KBM-7 (cell line): ENCODE measurements around the gene PNPLA7.
"Not testable (repeated sequence)": the region's sequence is repeated elsewhere in the genome, so short reads cannot be mapped to it uniquely, and the experiment has no call there.

ENCODE experiments used
- DNase-seq: peaks from one replicate; pipeline ENCODE4 v3.0.0-alpha.2; 2015
- in situ Hi-C: fragments of 300-500 bp; cut with MboI; formaldehyde crosslinking; loops from 2 replicates; pipeline ENCODE4 v1.14.3; 2020; ENCODE audit warnings: low sequenced_read_pairs, low pct_unique_long_range_greater_than_20kb, mixed read lengths

The PNPLA7 gene

DNA sequence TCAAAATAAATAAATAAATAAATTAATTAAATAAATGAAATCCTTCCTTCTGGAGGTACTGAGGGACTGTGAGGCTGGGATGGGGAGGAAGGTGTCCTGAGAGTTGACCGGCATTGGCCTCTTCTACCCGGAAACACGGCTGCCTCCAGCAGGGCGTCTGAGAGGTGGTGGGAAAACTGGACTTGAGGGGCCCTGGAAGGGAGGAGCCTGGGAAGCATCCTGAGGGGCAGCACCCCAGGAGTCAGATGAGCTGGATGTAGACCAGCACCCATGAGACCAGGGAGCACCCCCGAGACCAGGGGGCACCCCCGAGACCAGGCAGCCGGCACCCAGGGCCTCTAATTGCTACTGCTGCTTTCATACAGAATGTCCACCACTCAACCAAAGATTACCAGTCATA, 82.3 kb downstream of the PNPLA7 start:
- no peak for DNase-seq
- in situ Hi-C loops, result no loop called here

- in situ Hi-C loops, result no loop called here
- DNase-seq, result no peak
These were observed 83.0 kb downstream of the PNPLA7 start for GRCh38 chr9:137467161-137467581.

GRCh38 chr9:137466389-137467085, 83.7 kb downstream of the PNPLA7 start:
- in situ Hi-C loops, DNase-seq: not testable (repeated sequence)

- DNase-seq, result no peak
- in situ Hi-C loops, result no loop called here
These were observed 84.3 kb downstream of the PNPLA7 start for GRCh38 chr9:137465720-137466388.

GRCh38 chr9:137465000-137465719, 85.0 kb downstream of the PNPLA7 start:
- in situ Hi-C loops, result no loop called here
- DNase-seq, result no peak

DNA sequence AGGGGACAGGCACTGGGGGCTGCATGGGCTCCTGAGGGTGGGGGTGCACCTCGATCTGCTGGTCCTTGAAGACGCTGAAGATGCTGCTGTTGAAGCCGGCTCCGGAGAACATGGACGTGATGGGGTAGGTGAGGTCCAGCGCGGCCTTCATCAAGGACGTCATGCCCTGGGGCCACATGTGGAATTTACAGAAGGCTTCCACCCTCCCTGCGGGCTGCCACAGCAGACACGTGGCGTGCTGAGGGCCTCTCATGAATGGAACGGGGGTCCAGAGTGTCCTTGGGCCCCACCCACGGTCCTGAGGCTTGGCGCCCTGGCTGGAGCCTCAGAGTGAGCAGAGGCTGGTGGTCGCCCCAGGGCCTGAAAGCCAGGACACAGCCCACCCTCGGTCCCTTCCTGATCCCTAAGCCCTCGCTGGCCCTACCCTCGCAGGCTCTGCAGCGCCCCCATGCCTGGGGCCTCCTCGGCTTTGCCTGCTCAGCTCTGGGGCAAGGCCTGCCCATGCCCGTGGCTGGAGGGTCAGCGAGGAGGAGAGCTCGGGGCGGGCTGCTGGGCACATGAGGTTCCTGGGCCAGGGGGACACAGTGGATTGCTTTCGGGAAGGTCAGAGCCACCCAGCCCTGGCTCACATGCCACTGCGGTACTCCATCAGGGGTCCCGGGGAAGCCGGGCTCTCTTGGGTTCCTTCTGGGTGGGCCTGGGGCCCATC, 85.8 kb downstream of the PNPLA7 start:
- in situ Hi-C loops, result no loop called here

GRCh38 chr9:137463931-137464290, 86.3 kb downstream of the PNPLA7 start:
- DNase-seq, result no peak
- in situ Hi-C loops, result no loop called here

More for the DNA sequence above, 85.8 kb downstream of the PNPLA7 start:
- DNase-seq, result no peak

GRCh38 chr9:137462986-137463930, 86.9 kb downstream of the PNPLA7 start:
- in situ Hi-C loops, result no loop called here
- DNase-seq, result no peak

- DNase-seq, result no peak
- in situ Hi-C loops, result no loop called here
These were observed 87.7 kb downstream of the PNPLA7 start for GRCh38 chr9:137462396-137462985.

- peak; percentile 90 for DNase-seq
- in situ Hi-C loops, result no loop called here
These were observed 88.4 kb downstream of the PNPLA7 start for GRCh38 chr9:137461663-137462395.

DNA sequence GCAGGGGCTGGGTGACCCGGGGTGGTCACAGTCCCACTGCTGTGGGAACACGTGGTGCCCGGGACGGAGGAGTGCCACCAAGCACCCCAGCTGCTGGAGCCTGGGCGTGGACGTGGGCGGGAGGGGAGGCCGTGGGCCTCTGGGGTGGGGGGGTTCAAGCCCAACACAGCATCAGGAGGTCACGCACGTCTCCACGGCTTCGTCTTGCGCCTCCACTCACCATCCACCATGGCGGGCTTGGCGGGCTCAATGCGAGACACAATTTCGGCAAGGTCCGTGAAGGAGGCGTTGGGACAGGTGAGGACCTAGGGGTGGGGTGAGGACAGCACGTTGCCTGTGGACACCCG, 88.9 kb downstream of the PNPLA7 start:
- in situ Hi-C loops, result no loop called here
- DNase-seq, result no peak

- DNase-seq, result no peak
- in situ Hi-C loops, result no loop called here
These were observed 89.6 kb downstream of the PNPLA7 start for GRCh38 chr9:137460363-137461315.

GRCh38 chr9:137459601-137460362, 90.4 kb downstream of the PNPLA7 start:
- no peak for DNase-seq
- in situ Hi-C loops, result no loop called here

GRCh38 chr9:137459152-137459600, 91.0 kb downstream of the PNPLA7 start, which contains the start of gene NSMF:
NSMF (minus strand) TSS chr9:137459334; CDS start chr9:137459102, 232 bp downstream.
- peak; percentile 89 for DNase-seq
- in situ Hi-C loops, result no loop called here

GRCh38 chr9:137458194-137459151, 91.7 kb downstream of the PNPLA7 start:
- in situ Hi-C loops, result no loop called here

More at GRCh38 chr9:137458194-137459151, 91.7 kb downstream of the PNPLA7 start:
- DNase-seq, result no peak
